ENCODE measurements around the gene SCAP. TPM values are rescaled to one million over a fixed set of nuclear protein-coding genes. Genes with fewer than 3 reads are reported as not detected.

Gene SCAP
- polyA plus RNA-seq, 4 donors: 62.9 to 88.9 (median 73.0) TPM

DNA sequence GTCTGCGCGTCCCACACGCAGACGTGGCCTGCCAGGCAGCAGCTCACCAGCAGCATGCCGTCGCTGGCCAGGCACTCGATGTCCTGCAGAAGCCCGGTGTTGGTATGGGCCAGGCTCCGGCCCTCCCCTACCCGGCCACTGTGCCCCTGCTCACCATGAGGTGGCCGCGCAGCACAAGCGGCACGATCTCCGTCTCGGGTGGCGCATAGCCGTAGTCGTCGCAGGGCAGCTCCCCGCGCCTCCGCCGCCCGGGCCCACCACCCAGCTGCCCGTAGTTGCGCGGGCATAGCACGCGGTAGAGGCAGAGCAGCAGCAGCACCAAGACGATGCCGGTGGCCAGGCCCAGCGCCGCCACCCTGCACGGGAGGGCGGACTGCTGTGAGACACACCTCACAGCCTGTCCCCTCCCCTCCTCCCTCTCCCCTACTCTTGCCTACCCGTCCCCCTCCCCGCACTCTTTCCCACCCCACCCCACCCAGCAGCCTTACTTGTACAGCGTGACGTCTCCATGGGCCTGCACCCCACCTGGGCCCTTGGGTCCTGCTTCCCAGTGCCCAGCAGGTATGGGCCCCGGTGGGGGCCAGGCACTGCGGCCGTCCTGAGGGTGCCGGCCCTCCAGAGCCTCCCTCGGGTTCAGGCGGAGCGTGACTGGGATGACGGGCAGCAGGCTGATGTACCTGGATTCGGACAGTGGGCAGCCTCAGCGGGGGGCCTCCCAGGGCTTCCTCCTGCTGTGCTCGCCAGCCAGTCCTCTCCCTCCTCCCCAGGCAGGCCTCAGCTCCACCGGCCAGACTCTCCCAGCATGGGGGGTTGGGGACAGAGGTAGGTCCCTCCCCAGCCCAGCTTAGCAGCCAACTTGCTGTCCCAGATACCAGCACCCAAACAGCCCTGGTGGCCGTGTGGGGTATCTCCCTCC lies 57.3 kb downstream of the SCAP start:
- DNase-seq (ENCODE audit: low read depth in 4 of 4, low spot score in 3 of 4): no peak

DNA sequence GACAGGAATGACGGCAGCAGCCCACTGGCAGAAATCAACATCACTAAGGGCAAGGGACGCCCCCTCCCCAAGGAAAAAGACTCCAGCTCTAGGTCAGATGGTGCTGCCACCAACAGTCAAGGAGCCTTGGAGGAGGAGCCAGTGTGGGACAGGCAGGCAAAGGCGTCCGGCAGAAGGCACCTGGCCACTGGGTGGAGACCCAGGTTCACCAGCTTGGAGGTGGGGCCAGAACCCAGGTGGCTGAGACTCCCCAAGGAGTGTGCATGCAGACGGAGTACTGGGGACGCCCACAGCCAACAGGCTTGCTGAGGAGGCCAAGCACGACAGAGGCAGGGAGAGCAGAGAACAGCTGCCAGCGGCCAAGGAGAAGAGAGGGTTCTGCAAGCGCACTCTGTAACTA lies 59.7 kb downstream of the SCAP start:
- DNase-seq (ENCODE audit: low read depth in 4 of 4, low spot score in 3 of 4): no peak

DNA sequence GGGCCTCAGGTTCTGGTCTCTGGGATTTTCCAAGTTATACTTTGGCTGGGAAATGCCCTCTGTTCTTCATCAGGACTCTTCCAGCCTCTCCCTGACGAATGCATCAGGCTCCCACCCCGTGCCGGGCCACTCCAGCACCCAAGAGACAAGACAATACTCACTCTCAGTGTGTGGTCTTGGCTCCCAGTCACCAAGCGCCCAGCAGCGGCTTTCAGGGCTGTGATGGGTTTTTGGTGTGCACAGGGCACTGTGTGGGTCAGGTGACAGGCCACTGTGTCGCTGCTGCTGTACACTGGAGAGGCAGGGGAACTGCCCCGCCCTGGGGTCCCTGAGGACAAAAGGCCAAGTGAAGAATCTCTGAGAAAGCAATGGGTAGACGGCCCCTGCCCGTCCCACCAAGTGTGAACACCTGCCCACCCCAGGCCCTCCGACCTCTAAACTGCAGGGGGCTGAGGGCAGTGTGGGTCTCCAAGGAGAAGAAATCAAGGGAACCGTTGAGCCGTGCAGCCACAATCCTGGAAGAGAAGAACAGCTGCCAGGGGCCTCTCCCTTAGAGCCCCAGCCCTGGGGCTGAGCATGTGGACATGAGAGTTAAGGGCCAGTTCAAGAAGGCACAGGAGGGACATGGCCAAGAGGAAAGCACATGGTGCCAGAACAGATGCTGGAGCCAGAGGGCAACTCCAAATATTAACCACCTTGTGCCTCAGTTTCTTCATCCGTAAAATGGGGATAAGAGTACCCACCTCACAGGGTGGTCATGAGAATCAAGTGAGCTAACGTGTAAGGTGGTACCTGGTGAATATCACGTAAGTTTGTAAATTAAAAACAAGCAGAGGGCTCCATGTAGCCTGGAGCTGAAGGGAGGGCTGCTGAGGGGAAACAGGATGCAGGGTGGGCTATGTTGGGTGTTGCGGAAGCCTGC lies 60.8 kb downstream of the SCAP start:
- no peak for DNase-seq (ENCODE audit: low read depth in 4 of 4, low spot score in 3 of 4)

DNA sequence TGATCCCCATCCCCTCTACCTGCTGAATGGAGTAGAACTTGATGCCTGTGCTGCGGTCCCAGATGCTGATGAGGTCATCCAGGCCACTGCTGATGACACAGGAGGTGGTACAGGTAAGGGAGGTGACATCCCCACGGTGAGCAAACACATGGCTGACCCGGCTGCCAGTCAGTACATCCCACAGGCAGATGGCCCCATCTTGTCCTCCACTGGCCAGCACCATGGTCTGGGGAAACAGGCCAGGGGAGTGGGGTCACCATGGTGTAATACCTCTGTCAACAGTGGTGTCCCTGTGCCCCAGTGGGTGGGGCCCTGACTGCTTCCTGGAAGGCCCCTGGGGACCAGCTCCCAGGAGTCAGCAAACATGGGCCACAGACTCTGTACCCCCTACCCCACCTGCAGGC lies 61.6 kb downstream of the SCAP start:
- DNase-seq (ENCODE audit: low read depth in 4 of 4, low spot score in 3 of 4): no peak

DNA sequence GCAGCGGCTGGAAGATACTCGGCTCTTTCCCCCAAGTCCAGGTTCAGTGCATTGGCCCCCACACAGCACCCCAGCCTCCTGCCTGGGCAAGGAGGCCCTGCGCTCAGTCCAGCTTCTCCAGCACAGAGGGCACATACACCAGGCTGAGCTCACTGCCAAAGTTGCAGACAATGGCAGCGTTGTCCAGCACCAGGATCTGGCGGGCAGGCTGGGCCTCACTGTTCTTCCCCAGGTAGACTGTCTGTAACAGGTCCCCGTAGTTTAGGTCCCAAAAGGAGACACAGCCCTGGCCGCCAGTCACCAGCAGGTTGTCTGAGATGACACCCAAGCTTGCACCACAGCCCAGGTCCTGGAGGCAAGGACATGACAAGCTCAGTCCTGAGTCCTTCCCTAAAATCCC lies 62.0 kb downstream of the SCAP start:
- no peak for DNase-seq (ENCODE audit: low read depth in 4 of 4, low spot score in 3 of 4)

DNA sequence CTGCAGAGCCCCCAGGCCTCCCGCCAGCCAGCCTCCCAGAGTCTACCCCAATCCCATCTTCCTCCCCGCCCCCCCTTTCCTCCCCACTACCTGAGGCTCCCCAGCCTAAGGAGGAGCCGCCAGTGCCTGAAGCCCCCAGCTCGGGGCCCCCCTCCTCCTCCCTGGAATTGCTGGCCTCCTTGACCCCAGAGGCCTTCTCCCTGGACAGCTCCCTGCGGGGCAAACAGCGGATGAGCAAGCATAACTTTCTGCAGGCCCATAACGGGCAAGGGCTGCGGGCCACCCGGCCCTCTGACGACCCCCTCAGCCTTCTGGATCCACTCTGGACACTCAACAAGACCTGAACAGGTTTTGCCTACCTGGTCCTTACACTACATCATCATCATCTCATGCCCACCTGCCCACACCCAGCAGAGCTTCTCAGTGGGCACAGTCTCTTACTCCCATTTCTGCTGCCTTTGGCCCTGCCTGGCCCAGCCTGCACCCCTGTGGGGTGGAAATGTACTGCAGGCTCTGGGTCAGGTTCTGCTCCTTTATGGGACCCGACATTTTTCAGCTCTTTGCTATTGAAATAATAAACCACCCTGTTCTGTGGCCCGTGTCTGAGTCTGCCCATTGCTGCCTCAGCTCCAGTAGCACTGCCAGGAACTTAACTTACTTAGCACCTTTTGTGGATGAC lies 62.8 kb downstream of the SCAP start:
- no peak for DNase-seq (ENCODE audit: low read depth in 4 of 4, low spot score in 3 of 4)

DNA sequence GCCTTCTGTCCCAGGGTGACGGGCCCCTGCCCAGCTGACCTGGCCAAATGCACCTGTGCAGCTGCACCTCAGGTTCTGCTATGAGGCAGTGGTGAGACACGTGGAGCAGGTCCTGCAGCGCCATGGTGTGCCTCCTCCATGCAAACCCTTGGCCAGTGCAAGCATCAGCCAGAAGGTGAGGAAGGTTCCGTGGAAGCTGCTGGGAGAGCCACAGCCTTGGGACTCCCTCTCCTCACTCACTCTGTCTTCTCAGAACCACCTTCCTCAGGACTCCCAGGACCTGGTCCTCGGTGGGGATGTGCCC lies 63.3 kb downstream of the SCAP start:
- no peak for DNase-seq (ENCODE audit: low read depth in 4 of 4, low spot score in 3 of 4)

DNA sequence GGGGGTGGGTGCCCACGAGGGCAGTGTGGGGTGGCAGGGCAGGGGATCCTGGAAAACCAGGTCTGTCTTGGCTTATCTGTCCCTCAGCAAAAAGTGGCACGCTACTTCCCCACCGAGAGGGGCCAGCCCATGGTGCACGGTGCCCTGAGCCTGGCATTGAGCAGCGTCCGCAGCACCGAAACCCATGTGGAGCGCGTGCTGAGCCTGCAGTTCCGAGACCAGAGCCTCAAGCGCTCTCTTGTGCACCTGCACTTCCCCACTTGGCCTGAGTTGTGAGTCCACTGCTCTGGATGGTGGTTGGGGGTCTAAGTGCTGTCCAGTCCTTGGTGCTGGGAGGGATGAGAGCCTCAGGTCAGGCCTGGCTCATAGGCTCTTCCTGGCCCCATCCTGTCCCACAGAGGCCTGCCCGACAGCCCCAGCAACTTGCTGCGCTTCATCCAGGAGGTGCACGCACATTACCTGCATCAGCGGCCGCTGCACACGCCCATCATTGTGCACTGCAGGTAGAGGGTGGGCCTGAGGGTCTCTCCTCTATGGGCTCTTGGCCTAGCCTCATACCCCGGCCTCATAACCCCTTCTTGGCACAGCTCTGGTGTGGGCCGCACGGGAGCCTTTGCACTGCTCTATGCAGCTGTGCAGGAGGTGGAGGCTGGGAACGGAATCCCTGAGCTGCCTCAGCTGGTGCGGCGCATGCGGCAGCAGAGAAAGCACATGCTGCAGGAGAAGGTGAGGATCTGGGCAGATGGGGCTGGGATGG lies 63.9 kb downstream of the SCAP start:
- no peak for DNase-seq (ENCODE audit: low read depth in 4 of 4, low spot score in 3 of 4)

DNA sequence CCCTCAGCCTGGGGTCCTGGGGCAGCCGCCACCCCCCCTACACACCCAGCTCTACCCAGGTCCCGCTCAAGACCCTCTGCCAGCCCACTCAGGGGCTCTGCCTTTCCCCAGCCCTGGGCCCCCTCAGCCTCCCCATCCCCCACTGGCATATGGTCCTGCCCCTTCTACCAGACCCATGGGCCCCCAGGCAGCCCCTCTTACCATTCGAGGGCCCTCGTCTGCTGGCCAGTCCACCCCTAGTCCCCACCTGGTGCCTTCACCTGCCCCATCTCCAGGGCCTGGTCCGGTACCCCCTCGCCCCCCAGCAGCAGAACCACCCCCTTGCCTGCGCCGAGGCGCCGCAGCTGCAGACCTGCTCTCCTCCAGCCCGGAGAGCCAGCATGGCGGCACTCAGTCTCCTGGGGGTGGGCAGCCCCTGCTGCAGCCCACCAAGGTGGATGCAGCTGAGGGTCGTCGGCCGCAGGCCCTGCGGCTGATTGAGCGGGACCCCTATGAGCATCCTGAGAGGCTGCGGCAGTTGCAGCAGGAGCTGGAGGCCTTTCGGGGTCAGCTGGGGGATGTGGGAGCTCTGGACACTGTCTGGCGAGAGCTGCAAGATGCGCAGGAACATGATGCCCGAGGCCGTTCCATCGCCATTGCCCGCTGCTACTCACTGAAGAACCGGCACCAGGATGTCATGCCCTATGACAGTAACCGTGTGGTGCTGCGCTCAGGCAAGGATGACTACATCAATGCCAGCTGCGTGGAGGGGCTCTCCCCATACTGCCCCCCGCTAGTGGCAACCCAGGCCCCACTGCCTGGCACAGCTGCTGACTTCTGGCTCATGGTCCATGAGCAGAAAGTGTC lies 64.7 kb downstream of the SCAP start:
- DNase-seq (ENCODE audit: low read depth in 4 of 4, low spot score in 3 of 4): no peak

DNA sequence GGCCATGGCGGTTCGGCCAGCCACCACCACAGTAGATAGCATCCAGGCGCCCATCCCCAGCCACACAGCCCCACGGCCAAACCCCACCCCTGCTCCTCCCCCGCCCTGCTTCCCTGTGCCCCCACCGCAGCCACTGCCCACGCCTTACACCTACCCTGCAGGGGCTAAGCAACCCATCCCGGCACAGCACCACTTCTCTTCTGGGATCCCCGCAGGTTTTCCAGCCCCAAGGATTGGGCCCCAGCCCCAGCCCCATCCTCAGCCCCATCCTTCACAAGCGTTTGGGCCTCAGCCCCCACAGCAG lies 65.4 kb downstream of the SCAP start:
- DNase-seq (ENCODE audit: low read depth in 4 of 4, low spot score in 3 of 4): no peak

DNA sequence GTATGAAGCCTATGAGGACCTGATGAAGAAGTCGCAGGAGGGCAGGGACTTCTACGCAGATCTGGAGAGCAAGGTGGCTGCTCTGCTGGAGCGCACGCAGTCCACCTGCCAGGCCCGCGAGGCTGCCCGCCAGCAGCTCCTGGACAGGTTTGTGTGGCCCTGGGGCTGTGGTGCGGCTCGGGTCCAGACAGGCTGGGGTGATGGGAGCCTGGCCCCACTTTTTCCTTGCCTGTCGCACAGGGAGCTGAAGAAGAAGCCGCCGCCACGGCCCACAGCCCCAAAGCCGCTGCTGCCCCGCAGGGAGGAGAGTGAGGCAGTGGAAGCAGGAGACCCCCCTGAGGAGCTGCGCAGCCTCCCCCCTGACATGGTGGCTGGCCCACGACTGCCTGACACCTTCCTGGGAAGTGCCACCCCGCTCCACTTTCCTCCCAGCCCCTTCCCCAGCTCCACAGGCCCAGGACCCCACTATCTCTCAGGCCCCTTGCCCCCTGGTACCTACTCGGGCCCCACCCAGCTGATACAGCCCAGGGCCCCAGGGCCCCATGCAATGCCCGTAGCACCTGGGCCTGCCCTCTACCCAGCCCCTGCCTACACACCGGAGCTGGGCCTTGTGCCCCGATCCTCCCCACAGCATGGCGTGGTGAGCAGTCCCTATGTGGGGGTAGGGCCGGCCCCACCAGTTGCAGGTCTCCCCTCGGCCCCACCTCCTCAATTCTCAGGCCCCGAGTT lies 65.9 kb downstream of the SCAP start:
- no peak for DNase-seq (ENCODE audit: low read depth in 4 of 4, low spot score in 3 of 4)

DNA sequence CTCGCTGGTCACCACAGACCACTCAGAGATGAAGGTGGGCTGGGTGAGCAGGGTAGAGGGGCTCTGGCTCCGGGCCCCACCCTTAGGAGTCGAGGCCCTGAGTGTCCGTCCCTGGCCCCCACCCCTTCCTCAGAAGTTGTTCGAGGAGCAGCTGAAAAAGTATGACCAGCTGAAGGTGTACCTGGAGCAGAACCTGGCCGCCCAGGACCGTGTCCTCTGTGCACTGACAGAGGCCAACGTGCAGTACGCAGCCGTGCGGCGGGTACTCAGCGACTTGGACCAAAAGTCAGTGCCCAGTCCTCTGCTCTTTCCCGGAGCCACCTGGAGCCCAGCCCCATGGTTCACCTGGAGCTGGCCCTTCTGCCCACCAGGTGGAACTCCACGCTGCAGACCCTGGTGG lies 66.5 kb downstream of the SCAP start:
- DNase-seq (ENCODE audit: low read depth in 4 of 4, low spot score in 3 of 4): no peak

DNA sequence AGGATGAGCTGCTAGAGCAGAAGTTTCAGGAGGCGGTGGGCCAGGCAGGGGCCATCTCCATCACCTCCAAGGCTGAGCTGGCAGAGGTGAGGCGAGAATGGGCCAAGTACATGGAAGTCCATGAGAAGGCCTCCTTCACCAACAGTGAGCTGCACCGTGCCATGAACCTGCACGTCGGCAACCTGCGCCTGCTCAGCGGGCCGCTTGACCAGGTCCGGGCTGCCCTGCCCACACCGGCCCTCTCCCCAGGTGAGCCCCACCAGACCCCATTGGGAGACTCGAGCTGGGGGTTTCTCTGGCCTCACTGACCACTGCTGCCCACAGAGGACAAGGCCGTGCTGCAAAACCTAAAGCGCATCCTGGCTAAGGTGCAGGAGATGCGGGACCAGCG lies 66.9 kb downstream of the SCAP start:
- DNase-seq (ENCODE audit: low read depth in 4 of 4, low spot score in 3 of 4): no peak

DNA sequence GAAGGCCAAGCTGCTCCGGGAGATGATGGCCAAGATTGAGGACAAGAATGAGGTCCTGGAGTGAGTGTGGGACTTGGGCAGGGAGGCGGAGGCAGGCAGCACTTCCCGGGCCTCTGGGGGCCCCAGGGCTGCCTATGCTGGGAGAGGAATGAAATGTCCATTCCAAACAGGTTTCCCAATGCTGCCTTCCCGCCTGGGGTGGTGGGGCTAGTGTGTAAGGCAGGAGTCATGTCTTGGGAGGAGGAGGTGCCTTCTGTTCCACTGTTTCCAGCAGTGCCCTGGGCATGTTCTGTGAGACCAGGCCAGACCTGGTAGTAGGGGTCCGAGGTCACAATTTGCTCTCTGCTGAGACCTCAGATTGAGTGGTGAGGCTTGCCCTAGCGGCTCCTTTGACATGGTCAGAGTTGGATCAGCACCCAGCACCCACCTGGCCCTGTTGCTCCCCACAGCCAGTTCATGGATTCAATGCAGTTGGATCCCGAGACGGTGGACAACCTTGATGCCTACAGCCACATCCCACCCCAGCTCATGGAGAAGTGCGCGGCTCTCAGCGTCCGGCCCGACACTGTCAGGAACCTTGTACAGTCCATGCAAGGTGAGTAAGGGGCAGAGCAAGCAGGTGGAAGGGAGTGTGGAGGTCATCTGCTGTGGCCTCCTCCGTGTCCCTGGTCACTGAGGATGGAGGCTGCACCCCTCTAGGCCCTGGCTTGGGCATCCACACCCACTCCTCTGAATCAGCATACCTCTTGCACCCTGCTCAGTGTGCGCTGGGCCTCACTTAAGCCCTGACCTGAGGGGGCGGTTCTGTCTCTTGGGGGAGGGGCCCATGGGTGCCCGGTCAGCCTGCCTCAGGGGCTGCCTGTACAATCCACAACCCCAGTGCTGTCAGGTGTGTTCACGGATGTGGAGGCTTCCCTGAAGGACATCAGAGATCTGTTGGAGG lies 67.6 kb downstream of the SCAP start:
- no peak for DNase-seq (ENCODE audit: low read depth in 4 of 4, low spot score in 3 of 4)

DNA sequence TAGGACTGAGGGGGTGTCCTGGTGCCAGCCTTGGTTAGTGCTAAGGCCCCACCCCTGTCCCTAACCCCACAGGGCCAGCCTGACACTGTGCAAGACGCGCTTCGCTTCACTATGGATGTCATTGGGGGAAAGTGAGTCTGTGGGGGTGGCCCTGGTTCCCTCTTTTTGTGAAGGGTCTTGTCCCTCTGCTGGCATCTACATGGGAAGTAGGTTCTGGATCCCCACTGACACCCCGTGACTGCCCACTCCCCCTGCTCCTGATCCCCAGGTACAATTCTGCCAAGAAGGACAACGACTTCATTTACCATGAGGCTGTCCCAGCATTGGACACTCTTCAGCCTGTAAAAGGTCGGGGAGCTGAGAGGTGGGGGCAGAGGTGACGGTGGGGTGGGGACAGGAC lies 68.5 kb downstream of the SCAP start:
- no peak for DNase-seq (ENCODE audit: low read depth in 4 of 4, low spot score in 3 of 4)

DNA sequence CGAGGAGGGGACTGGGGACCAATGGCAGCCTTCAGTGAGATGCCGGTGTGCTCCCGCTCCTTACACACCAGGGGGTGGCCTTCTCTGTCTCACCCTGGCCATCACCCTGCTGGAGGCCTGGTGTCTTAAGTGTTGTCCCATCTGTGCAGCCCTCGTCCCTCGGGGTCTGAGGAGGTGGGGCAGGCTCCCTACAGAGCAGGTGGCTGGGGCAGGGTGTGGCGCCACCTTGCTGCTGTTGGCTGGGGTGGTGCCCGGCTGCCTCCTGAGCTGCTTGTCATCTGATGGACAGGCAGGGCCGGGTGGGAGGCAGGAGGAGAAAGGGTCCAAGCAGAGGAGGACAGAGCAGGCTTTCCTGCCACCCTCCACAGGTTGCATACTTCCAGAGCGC lies 69.0 kb downstream of the SCAP start:
- no peak for DNase-seq (ENCODE audit: low read depth in 4 of 4, low spot score in 3 of 4)

DNA sequence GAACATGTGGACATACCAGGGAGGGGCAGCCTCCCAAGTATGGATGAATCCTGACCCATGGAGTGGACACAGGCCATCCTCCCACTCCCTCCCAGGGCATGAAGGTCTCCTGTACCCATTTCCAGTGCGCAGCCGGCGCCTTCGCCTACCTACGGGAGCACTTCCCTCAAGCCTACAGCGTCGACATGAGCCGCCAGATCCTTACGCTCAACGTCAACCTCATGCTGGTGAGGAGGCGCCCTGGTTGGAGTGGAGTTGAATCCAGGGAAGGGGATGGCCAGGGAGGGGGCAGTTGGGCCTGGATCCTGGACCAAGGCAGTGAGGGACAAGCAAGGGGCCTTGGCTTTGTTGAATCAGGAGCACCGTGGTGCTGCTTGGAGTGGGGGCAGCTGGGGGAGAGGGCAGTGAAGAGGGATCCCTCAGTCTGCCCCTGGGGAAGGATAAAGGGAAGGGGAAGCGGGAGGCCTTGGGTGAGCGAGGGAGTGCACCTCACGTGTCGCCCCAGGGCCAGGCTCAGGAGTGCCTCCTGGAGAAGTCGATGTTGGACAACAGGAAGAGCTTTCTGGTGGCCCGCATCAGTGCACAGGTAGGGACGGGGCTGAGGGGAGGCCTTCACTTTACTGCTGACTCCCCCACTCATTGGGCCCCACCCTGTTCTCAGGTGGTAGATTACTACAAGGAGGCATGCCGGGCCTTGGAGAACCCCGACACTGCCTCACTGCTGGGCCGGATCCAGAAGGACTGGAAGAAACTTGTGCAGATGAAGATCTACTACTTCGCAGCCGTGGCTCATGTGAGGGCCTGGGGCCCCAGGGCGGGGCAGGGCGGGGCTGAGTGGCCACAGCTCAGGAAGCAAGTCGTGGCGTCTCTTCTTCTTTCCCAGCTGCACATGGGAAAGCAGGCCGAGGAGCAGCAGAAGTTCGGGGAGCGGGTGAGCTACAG lies 69.7 kb downstream of the SCAP start:
- no peak for DNase-seq (ENCODE audit: low read depth in 4 of 4, low spot score in 3 of 4)

Measured in left renal pelvis (tissue), 4 donors.